ENCODE results near the gene TAX1BP3. TPM values are rescaled to one million over a fixed set of nuclear protein-coding genes. Genes with fewer than 3 reads are reported as not detected.

TAX1BP3 gene
- total RNA-seq, 1 donor from 2014 or later, result 398 TPM

DNA sequence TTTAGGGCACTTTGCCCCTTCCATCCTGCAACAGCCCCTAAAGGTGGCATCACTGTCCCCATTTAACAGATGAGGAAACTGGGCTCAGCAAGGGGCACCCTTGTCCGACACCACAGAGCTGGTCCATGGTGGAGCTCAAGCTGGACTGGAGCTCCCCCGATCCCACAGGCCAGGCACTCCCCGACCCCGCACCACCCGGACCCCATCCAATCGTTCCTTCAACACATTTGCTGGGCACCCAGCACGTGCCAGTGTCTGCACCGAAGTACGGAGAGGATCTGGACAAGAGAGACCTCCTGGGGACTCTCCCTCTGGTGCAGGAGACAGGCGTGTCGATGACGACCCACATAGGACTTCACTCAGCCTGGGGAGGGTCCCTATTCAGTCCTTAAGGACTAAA, 13.7 kb upstream of the TAX1BP3 start:
- H3K27me3 ChIP-seq (ENCODE audit: control insufficient read depth, insufficient read depth, low read length), result peaks cover 5% of the 10 kb centered on the region
- no peak for DNase-seq (ENCODE audit: low read depth)
- H3K36me3 ChIP-seq (ENCODE audit: control insufficient read depth, insufficient read depth, low read length), result no peaks in the 10 kb centered on the region
- H3K4me3 ChIP-seq (ENCODE audit: low read depth, low read length), result no peak overlapping the region
- TF ChIP-seq, protein P1, sequence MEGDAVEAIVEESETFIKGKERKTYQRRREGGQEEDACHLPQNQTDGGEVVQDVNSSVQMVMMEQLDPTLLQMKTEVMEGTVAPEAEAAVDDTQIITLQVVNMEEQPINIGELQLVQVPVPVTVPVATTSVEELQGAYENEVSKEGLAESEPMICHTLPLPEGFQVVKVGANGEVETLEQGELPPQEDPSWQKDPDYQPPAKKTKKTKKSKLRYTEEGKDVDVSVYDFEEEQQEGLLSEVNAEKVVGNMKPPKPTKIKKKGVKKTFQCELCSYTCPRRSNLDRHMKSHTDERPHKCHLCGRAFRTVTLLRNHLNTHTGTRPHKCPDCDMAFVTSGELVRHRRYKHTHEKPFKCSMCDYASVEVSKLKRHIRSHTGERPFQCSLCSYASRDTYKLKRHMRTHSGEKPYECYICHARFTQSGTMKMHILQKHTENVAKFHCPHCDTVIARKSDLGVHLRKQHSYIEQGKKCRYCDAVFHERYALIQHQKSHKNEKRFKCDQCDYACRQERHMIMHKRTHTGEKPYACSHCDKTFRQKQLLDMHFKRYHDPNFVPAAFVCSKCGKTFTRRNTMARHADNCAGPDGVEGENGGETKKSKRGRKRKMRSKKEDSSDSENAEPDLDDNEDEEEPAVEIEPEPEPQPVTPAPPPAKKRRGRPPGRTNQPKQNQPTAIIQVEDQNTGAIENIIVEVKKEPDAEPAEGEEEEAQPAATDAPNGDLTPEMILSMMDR (IDR thresholded peaks at IDR 0.05; ENCODE audit: insufficient read depth, low read length, poor library complexity, severe bottlenecking), result no peak

DNA sequence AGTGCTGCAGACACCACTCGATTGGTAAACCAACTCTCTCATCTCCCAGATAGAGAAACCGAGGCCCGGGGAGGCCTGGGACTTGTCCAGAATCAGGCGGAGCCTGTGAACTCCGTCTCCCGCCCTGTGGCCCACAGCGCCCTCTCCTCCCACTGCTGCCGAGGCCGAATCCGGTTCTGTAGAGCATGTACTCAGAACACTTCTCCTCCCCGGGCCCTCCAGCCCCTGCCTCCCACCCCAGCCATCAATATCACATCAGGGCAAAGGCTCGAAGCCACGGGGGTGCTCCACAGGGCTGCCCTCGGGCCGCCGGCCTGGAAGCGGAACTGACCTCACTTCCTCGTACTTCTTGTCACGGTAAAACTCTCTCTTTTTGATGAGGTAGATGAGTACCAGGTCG, 13.2 kb upstream of the TAX1BP3 start:
- peaks cover 5% of the 10 kb centered on the region for H3K27me3 ChIP-seq (ENCODE audit: control insufficient read depth, insufficient read depth, low read length)
- TF ChIP-seq, protein P1 (IDR thresholded peaks at IDR 0.05; ENCODE audit: insufficient read depth, low read length, poor library complexity, severe bottlenecking), result no peak
- H3K4me3 ChIP-seq (ENCODE audit: low read depth, low read length), result no peak overlapping the region
- no peak for DNase-seq (ENCODE audit: low read depth)
- no peaks in the 10 kb centered on the region for H3K36me3 ChIP-seq (ENCODE audit: control insufficient read depth, insufficient read depth, low read length)

DNA sequence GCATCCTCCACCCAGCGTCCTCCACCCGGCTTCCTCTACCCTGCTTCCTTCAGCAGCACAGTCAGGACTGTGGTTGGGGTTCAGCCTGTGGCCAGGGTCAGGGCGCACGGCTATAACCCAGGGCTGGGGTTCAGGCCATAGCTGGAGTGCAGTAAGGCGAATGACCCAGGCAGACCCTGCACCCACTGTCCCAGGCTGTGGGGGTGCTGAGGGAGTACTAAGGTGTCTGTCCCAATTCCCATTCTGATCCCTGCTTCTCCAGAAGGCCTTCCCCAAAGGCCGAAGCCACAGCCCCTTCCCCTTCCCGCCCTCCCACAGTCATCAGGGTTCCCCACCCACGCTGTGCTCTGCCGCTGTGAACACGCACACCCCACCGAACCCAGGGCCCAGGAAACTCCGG, 12.7 kb upstream of the TAX1BP3 start:
- H3K27me3 ChIP-seq (ENCODE audit: control insufficient read depth, insufficient read depth, low read length), result peaks cover 5% of the 10 kb centered on the region
- no peak for DNase-seq (ENCODE audit: low read depth)
- H3K36me3 ChIP-seq (ENCODE audit: control insufficient read depth, insufficient read depth, low read length), result no peaks in the 10 kb centered on the region
- no peak overlapping the region for H3K4me3 ChIP-seq (ENCODE audit: low read depth, low read length)
- TF ChIP-seq, protein P1 (IDR thresholded peaks at IDR 0.05; ENCODE audit: insufficient read depth, low read length, poor library complexity, severe bottlenecking), result no peak

DNA sequence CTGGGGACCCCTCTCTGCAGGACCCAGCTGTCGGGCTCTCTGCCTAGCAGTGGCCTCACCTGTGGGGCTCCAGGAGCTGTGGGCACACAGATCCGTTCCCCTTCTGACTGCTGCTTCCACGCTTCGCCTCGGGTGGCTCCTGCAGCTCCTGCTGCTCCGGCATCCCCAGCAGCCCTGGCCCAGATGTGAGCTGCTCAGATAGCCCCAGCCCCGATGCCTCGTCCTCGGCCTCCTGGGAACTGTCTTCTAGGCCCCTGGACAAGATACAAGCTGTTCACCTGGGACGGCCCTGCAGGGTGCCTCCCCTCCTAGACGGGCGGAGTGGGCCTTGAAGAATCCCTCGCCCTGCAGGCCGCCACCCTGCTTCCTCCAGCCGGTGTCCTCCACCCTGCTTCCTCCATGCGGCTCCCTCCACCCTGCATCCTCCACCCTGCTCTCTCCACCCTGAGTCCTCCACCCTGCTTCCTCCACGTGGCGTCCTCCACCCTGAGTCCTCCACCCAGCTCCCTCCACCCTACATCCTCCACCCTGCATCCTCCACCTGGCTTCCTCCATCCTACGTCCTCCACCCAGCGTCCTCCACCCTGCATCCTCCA, 11.3 kb upstream of the TAX1BP3 start:
- H3K27me3 ChIP-seq (ENCODE audit: control insufficient read depth, insufficient read depth, low read length), result no peaks in the 10 kb centered on the region
- TF ChIP-seq, protein P1 (IDR thresholded peaks at IDR 0.05; ENCODE audit: insufficient read depth, low read length, poor library complexity, severe bottlenecking), result no peak
- no peak overlapping the region for H3K4me3 ChIP-seq (ENCODE audit: low read depth, low read length)
- no peak for DNase-seq (ENCODE audit: low read depth)
- H3K36me3 ChIP-seq (ENCODE audit: control insufficient read depth, insufficient read depth, low read length), result no peaks in the 10 kb centered on the region

DNA sequence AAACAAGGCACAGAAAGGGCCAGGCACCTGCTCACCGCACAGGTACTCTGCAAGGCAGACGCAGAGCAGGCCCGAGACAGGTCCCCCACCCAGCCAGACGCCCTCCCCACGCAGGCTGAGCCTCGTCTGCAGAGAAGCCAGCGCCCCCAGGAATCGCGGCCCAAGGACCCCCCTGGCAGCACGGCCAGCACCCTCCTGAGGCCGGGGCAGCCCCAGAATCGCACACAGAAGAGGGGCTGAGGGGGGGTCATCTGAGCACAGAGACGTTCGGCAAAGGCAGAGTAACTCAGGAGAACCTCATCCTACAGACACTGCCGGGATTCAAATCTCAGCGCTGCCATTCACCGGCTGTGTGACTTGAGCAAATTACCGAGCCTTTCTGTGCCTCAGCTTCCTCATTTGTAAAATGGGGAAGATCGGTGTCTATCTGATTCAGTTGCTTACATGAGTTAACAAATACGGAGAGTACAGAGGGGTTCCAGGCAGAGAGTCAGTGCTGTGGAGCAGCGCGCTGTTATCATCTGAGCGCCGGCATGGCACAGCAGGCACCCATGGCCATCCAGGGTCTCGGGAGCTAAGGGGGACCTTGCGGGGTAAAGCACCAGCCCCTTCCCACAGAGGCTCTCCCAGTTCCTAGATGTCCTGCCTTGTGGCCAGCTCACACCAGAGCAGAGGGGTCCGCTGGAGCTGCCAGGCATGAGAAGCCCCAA, 10.6 kb upstream of the TAX1BP3 start:
- H3K36me3 ChIP-seq (ENCODE audit: control insufficient read depth, insufficient read depth, low read length), result no peaks in the 10 kb centered on the region
- H3K27me3 ChIP-seq (ENCODE audit: control insufficient read depth, insufficient read depth, low read length), result no peaks in the 10 kb centered on the region
- DNase-seq (ENCODE audit: low read depth), result no peak
- TF ChIP-seq, protein P1 (IDR thresholded peaks at IDR 0.05; ENCODE audit: insufficient read depth, low read length, poor library complexity, severe bottlenecking), result no peak
- H3K4me3 ChIP-seq (ENCODE audit: low read depth, low read length), result no peak overlapping the region

Measured in kidney epithelial cell (primary cell).